SK-N-SH (cell line): ENCODE results near the gene RPN1.

Experiments used
- EZH2phosphoT487 ChIP-seq: fragments of 200-600 bp; sonication (generic); IDR thresholded peaks from 2 replicates; pipeline ENCODE4 v1.6.1; 2017; ENCODE audit warnings: low read depth, mixed run types, mild to moderate bottlenecking, antibody characterized with exemption, moderate library complexity, borderline replicate concordance
- POLR2AphosphoS5 ChIP-seq: IDR thresholded peaks from 2 replicates; pipeline ENCODE4 v1.6.1; 2012; ENCODE audit warnings: low read depth, low read length

DNA sequence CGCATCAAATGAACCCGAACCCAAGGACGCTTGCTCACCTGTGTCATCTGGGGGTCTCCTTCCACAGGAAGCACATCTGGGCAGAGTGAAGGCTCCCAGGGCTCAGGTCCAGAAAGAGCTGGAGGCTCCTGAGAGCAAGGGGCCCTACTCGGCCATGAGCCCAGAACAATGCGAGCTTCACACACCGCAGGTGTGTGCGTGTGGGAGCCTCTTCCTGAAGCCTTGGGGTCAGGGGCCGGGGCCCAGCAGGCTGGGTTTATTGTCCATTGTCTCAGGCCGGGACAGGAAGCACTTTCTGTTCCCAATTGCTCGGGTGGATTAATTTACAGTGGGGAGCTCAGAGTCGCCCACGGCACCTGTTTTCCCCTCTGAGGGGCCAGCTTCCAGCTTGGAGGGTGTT, 74.8 kb downstream of the RPN1 start:
- no peak for TF ChIP-seq EZH2phosphoT487
- TF ChIP-seq POLR2AphosphoS5: no peak
